Stimulated activated CD8-positive, alpha-beta memory T cell treated with anti-CD3 and anti-CD28 coated beads, Interleukin-15, amount 100 ng/mL, for 1 hour (primary cell): ENCODE measurements around the gene GJD3.
"Not testable (repeated sequence)": the region's sequence is repeated elsewhere in the genome, so short reads cannot be mapped to it uniquely, and the experiment has no call there.

Source experiments
- DNase-seq: peaks from one replicate; pipeline ENCODE4 v3.0.0-alpha.2; 2020; ENCODE audit warnings: low read depth

Gene GJD3

DNA sequence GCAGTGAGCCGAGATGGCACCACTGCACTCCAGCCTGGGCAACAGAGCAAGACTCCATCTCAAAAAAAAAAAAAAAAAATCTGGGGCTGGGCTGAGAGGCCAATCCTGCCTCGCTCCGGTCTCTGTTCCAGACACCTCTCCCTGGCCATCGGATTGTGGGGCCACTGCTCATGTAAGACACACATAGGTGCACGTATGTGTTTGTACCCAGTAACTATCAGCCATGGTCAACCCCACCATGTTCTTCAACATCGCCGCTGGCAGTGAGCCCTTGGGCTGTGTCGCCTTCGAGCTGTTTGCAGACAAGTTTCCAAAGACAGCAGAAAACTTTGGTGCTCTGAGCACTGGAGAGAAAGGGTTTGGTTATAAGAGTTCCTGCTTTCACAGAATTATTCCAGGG, 3.2 kb upstream of the GJD3 start:
- DNase-seq: not testable (repeated sequence)

DNA sequence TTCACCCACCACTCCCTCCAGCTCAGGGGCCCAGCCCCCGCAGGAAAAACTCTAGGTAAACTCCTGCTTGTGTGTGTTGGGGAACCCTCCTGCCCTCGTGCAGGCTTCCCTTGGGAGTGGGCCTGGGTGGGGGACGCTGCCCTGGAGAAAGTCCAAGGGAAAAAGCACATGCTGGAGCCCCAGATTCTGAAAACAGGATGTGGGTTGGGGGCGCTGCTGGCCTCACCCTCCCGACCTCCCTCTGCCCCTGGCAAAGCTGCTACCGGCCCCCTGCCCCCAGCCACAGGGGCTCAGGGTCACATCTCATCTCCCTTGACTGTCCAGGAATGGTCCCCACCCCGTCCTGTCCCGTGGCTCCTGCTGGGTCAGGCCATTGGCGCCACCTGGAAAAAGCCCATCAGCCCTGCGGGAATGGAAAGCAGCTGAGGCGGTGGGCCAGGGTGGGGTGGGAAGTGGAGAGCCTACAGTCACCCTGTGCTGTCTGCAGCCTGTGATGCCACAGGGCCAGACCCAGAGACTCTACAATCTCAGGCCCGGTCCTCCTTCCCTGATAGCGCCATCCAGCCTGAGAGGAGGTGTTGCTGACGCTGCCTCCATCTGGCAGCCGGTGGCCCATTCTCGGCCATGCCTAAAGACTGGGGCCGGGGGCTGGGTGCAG, 2.5 kb upstream of the GJD3 start:
- DNase-seq: no peak

DNA sequence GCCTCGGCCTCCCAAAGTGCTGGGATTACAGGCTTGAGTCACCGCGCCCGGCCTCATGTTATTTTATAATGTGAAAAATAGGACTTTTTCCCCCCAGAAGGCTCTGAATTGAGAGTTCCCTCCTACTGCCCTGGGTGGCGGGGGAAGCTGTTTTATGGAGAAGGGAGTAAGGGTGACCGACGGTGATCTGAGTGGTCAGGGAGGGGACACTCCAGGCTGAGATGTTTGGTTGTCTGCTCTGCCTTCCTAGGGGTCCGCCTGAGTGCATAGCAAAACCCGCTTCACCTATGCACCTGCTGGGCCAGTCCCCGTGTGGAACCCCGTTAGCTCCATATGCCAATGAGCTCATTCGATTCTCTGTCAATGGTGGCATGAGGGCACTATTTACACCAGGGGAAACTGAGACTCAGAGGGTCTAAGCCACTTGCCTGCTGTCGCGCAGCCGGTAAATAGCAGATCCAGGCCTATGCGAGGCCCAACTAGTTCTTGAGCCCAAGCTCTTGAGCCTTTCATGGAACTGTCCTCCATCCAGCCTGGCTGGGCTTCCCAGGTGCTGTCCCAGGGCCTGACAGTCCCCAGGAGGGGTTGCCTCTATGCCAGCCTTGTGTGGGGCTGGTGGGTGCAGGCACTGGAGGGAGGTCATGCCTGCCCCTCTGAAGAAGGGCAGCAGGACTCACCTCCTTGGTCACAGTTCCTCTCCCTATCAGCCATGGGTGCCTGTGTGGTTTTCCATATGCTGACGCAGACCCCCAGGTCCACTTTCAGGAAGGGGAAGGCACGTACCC, 1.7 kb upstream of the GJD3 start:
- no peak for DNase-seq

DNA sequence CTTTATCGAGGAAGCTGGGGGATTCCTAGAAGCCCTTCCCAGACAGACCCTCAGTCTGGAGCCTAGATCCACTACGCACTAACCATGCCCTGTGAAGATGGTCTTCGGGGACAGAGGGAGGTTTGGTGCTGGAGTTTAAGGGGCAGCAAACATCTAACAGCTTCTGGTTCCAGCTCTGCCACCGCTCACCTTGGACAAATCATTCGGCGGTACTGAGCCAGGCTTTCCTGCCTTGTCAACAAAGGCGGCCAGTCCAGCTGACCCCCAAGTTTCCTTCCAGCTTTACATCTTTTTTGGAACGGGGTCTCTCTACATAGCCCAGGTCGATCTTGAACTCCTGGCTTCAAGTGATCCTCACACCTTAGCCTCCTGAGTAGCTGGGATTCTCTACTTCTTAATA, 369 bp upstream of the GJD3 start:
- DNase-seq: no peak

DNA sequence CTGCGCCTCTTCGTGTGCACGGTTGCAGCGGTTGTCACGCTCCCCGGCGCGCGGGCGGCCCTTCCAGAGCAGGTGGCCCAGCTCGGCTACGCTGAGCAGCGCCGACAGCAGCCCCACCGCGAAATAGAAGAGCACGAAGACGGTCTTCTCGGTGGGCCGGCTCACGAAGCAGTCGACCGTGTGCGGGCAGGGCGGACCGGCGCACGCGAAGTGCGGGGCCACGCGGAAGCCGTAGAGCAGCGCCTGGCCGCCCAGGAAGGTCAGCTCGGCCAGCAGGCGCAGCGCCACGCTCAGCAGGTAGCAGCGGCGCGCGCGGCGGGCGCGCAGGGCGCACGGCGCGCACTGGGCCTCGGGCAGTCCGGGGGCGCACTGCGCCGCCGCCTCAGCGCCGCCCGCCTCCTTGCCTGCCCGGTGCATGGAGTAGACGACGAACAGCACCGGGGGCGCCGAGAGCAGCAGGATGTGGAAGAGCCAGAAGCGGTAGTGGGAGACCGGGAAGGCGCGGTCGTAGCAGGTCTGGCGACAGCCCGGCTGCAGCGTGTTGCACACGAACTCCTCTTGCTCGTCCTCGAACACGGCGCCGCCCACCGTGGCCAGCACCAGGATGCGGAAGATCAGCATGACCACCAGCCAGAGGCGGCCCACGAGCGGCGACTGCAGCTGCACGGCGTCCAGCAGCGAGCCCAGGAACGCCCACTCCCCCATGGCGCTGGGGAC, 1.3 kb downstream of the GJD3 start:
- no peak for DNase-seq

DNA sequence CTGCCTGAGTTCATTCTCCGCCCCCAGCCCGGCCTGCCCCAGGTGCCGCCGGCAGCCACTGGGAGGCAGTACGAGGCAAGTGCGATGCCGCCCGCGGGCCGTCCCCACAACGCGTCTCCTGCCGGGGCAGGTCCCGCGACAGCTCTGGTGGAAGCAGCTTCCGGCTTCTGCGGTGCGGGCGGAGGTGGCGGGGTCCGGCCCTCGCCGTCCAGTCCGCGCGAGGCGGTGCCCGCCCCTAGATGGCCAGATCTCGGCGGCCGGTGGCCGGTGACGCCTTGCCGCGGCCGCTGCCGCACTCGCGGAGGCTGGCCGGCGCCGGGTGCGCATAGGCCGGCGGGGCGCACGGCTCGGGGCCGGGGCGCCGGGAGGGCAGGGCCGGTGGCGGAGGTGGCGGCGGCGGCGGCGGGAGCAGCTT, 1.8 kb downstream of the GJD3 start:
- peak; percentile 41 for DNase-seq

DNA sequence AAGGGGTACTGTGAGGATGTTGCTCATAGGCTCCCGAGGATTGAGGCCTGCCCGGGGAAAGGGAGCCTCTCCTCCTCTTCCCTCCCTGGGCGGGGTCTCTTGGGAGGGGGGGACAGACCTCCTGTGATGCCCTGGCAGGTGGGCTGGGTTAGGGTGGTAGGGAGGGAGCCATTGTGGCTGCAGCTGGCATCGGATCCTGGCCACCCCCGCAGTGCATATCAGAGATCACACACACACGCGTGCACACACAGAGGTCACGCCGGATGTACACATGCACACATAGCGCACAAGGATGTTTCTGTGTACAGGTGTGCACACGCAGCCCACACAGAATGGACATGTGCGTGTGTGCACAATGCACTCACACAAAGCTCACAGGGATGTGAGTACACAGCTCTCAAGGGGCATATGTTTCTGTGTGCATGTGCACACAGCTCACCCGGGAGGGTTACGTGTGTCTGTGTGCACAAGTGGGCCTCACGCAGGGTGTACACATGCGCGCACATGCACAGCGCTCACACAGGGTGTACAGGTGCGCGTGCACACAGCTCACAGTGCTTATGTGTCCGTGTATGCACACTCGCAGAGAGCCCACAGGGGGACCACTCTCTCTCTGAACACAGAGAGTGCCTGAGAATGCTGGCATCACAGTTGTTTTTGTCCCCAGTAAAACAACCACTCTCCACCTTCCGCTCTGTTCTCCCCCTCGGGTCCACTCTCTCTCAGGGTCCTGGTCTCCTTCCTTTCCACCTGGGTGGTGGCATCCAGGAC, 2.4 kb downstream of the GJD3 start:
- no peak for DNase-seq

DNA sequence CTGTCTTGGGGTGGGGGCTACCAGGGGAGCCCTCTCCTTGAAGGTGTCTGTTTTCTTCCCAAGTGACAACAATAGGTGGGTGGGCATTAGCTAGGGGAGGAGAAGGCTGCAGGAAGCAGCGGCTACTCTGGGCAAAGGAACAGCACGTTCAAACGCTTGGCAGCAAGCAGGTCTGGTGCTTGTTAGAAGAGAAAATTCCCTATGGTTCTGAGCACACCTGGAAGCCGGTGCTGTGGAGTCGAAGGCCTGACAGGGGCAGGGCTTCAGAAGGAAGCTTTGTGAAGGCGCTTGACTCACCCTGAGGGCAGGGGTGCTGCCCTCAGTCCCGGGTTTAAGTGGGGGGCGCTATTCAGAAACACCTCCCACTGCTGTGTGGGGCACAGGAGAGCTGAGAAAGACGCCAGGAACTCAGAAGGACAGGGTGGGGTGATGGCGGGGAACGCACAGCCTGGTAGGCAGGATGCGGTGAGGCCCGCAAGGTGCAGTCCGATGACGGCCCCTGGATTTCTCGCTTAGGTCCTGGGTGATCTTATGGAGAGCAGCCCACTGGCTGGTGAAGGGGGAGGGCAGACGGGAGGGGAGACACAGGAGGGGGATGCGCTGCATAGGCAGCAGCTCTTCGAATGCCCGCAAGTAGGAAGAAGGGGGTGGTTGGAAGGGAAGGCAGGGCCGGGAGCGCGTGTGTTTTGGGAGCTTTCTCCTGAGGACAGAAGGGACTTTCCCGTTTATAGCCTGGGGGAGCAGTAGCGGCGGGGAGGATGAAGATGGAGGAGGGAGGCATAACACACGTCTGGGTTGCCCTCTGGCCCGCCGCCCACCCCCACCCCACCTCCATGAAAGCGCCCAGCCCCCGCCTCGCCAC, 3.2 kb downstream of the GJD3 start:
- no peak for DNase-seq

DNA sequence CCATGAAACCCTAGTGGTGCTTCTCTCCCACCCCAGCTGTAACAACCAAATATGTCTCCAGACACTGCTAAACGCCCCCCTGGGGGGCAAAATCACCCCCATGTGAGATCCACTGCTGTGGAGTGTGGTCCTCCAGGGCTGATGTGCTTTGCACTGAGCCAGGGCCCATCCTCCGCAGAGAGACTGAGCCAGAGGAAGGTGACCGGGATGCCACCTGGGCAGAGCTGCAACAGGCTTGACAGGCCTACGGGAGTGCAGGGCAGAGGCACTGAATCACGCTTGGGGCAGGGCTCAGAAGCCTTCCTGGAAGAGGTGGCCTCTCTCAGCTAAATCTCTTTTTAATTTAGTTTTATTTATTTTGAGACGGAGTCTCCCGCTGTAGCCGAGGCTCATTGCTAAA, 4.4 kb downstream of the GJD3 start:
- no peak for DNase-seq

DNA sequence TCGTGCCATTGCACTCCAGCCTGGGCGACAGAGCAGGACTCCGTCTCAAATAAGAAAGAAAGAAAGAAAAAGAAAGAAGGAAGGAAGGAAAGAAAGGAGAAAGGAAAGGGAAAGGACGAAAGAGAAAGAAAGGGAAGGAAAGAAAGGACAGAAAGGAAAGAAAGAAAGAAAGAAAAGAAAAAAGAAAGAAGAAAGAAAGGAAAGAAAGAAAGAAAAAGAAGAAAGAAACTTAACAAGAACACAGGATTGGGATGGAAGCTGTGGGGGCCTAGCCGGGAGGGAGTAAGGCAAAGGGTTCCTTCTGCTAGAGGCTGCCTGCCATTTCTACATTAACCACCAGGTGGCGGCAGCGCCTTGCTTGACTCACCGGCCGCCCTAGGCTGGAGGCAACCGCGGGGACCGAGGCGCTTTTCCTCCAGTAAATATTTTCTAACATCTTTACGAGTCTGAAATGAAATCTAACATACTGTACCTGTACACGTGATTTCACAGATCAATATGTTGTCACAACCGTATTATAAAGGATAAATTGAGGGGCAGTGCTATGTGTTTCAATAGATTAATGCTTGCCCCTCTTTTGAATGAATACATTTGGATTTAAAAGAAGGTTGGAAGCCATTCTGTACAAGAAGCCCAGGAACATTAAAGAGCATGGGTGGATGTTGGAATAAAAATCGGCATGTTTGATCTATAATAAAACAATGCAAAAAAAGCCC, 6.1 kb downstream of the GJD3 start:
- DNase-seq: peak; percentile 86

DNA sequence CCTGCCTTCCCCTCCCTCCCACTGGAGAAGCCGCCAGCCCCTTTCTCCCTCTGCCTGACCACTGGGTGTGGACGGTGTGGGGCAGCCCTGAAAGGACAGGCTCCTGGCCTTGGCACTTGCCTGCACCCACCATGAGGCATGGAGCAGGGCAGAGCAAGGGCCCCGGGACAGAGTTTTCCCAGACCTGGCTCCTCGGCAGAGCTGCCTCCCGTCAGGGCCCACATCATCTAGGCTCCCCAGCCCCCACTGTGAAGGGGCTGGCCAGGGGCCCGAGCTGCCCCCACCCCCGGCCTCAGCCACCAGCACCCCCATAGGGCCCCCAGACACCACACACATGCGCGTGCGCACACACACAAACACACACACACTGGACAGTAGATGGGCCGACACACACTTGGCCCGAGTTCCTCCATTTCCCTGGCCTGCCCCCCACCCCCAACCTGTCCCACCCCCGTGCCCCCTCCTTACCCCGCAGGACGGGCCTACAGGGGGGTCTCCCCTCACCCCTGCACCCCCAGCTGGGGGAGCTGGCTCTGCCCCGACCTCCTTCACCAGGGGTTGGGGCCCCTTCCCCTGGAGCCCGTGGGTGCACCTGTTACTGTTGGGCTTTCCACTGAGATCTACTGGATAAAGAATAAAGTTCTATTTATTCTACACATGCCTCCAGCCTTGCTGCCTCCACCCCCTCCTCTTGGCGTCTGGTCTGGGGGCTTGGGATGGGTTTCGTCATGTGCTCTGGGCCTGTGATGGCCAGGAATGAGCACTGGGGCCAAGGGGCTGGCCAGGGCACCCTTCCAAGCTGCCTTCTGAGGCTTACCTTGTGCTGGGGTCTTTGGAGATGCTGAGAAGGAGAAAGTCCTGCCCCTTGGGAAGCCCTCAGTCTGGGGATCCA, 7.3 kb downstream of the GJD3 start:
- DNase-seq: no peak

DNA sequence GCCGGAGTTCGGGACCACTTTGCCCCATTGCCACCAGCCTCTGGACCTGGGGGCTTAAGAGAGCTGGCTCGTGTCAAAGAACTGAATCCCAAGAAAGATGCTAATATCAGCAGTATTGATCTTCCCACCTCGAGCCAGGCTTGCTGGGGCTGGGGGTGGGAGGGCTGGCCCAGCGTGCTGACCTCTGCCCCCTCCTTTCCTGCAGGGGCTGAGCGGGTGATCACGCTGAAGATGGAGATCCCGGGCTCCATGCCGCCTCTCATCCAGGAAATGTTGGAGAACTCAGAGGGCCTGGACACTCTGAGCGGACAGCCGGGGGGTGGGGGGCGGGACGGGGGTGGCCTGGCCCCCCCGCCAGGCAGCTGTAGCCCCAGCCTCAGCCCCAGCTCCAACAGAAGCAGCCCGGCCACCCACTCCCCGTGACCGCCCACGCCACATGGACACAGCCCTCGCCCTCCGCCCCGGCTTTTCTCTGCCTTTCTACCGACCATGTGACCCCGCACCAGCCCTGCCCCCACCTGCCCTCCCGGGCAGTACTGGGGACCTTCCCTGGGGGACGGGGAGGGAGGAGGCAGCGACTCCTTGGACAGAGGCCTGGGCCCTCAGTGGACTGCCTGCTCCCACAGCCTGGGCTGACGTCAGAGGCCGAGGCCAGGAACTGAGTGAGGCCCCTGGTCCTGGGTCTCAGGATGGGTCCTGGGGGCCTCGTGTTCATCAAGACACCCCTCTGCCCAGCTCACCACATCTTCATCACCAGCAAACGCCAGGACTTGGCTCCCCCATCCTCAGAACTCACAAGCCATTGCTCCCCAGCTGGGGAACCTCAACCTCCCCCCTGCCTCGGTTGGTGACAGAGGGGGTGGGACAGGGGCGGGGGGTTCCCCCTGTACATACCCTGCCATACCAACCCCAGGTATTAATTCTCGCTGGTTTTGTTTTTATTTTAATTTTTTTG, 8.5 kb downstream of the GJD3 start:
- DNase-seq: no peak

DNA sequence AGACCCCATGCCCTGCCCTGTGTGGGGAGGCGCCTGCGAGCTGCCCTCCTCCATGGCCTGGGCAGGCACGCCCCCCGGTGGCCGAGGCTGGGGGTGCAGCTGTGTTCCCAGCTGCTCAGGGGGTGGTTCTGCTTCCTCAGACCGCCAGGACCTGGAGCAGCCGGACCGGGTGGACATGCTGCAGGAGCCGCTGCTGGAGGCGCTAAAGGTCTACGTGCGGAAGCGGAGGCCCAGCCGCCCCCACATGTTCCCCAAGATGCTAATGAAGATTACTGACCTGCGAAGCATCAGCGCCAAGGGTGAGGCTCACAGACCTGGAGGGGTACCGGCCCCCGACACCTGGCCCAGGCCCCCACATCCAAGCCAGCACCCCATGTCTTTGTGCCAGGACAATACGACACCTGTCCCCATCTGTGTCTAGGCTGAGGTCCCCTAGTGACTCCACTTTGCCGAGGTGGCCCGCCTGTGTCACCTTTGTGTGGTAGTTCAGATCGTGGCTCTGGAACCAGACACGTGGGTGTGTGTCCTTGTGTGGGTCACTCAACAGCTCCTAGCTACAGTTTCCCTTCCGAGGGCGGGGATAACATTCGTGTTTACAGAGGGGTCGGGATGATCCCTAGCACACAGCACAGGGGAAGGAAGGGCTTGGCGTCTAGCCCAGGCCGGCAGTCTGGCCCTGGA, 9.3 kb downstream of the GJD3 start:
- peak; percentile 71 for DNase-seq

DNA sequence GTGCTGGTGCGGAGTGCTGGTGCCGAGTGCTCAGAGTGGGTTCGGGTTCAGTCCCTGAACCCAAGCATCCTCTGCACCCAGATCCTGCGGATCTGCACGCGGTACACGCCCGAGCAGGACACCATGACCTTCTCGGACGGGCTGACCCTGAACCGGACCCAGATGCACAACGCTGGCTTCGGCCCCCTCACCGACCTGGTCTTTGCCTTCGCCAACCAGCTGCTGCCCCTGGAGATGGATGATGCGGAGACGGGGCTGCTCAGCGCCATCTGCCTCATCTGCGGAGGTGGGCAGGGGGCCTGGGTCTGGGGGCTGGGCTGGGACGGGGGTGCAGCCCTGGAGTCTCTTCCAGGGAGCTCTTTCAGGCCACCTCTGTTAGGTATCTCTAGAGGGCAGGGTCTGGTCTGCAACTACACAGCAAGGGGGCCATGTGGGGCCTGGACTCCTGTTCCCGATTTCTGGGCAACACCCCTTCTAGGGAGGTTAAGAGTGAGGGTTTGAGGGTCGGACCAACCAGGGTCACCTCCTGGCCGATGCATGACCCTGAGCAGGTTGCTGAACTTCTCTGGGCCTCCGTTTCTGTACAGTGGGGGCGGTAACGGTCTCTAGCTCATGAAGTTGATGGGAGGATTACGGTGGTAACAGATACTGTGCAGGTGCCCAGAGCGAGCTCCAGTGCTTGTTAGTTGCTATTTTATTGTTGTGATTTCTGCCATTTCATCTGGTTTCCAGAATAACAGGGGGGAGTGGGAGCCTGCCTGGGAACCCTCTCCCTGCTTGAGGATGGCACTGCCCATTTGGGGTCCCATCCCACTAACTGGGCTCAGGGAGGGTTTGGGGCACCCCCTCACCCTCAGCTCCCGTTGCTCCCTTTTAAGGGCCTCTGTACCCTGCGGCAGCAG, 10.1 kb downstream of the GJD3 start:
- DNase-seq: no peak

DNA sequence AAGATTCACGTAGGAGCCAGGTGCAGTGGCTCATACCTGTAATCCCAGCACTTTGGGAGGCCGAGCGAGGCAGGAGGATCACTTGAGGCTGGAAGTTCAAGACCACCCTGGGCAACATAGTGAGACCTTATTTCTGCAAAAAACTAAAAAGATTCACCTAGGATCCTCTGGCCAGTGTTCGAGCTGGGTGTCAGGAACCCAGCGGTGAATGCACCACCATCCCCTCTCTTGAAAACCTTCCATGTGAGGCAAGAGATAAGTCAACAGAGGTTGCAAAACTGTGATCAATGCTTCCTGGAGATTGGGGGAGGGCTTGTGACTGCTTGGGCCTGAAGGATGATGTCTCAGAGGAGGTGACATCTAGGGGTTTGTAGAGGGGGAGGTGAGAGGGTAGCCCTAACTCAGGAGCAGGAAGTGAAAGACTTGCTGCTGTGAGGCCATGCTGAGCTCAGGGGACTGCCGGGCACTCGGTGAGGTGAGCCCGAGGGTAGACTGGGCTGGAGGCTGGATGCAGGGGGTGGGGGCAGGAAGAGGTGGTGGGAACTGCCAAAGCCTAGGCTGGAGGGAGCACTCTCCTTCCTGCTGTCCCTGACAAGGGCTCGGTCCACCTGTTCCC, 11.7 kb downstream of the GJD3 start:
- no peak for DNase-seq

DNA sequence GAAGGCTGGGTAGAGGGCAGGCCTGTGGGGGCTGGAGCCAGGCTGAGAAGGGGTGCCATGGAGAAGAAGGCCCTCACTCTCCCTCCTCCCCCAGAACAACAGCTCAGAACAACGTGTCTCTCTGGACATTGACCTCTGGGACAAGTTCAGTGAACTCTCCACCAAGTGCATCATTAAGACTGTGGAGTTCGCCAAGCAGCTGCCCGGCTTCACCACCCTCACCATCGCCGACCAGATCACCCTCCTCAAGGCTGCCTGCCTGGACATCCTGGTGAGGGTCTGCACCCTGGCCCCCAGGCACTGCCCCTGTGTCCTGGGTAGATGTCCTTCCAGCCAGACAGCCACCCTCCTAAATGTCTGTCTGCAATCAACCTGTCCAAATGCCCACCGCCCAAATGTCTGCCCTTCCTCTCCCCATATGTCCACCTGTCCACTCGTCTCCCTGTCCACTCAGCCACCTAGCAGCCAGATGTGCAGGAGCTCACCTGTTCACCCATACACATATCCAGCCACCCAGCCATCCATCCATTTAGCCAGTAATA, 12.2 kb downstream of the GJD3 start:
- DNase-seq: no peak
